ENCODE data around the gene OXTR.
A peak's percentile ranks its signal among the peaks of the same experiment; 100 is the strongest.

The OXTR gene

GRCh38 chr3:8769088-8769822 is at the start of gene OXTR:
TSS of gene OXTR (minus strand) at chr3:8769613. CDS start at chr3:8768187, 1,426 bp downstream.
- DNase-seq (ENCODE audit: low read depth in 2 of 2, low spot score in 1 of 2), result peak in 1 of 2 donors; percentile 6

GRCh38 chr3:8817486-8817885 is 48.1 kb upstream of the OXTR start:
- DNase-seq (ENCODE audit: low read depth in 2 of 2, low spot score in 1 of 2), result no peak

GRCh38 chr3:8816106-8816505 is 46.7 kb upstream of the OXTR start:
- DNase-seq (ENCODE audit: low read depth in 2 of 2, low spot score in 1 of 2), result no peak

- no peak for DNase-seq (ENCODE audit: low read depth in 2 of 2, low spot score in 1 of 2)
Measured at GRCh38 chr3:8813411-8813810, 44.0 kb upstream of the OXTR start.

- no peak for DNase-seq (ENCODE audit: low read depth in 2 of 2, low spot score in 1 of 2)
Measured at GRCh38 chr3:8810561-8810960, 41.1 kb upstream of the OXTR start.

GRCh38 chr3:8805774-8806173 is 36.4 kb upstream of the OXTR start:
- DNase-seq (ENCODE audit: low read depth in 2 of 2, low spot score in 1 of 2), result no peak

GRCh38 chr3:8802256-8802655 is 32.8 kb upstream of the OXTR start:
- DNase-seq (ENCODE audit: low read depth in 2 of 2, low spot score in 1 of 2), result no peak

- DNase-seq (ENCODE audit: low read depth in 2 of 2, low spot score in 1 of 2), result no peak
Measured at GRCh38 chr3:8800016-8800415, 30.6 kb upstream of the OXTR start.

GRCh38 chr3:8794247-8794646 is 24.8 kb upstream of the OXTR start:
- no peak for DNase-seq (ENCODE audit: low read depth in 2 of 2, low spot score in 1 of 2)

GRCh38 chr3:8793242-8793641 is 23.8 kb upstream of the OXTR start:
- DNase-seq (ENCODE audit: low read depth in 2 of 2, low spot score in 1 of 2), result no peak

- DNase-seq (ENCODE audit: low read depth in 2 of 2, low spot score in 1 of 2), result no peak
Measured at GRCh38 chr3:8790529-8790928, 21.1 kb upstream of the OXTR start.

- DNase-seq (ENCODE audit: low read depth in 2 of 2, low spot score in 1 of 2), result no peak
Measured at GRCh38 chr3:8784676-8785435, 15.4 kb upstream of the OXTR start.

- DNase-seq (ENCODE audit: low read depth in 2 of 2, low spot score in 1 of 2), result no peak
Measured at GRCh38 chr3:8780279-8780678, 10.9 kb upstream of the OXTR start.

GRCh38 chr3:8778475-8778874 is 9.1 kb upstream of the OXTR start:
- no peak for DNase-seq (ENCODE audit: low read depth in 2 of 2, low spot score in 1 of 2)

GRCh38 chr3:8777978-8778267 is 8.5 kb upstream of the OXTR start:
- no peak for DNase-seq (ENCODE audit: low read depth in 2 of 2, low spot score in 1 of 2)

GRCh38 chr3:8777201-8777977 is 8.0 kb upstream of the OXTR start:
- DNase-seq (ENCODE audit: low read depth in 2 of 2, low spot score in 1 of 2), result no peak

GRCh38 chr3:8776406-8776805 is 7.0 kb upstream of the OXTR start:
- DNase-seq (ENCODE audit: low read depth in 2 of 2, low spot score in 1 of 2), result no peak

GRCh38 chr3:8775602-8776001 is 6.2 kb upstream of the OXTR start:
- DNase-seq (ENCODE audit: low read depth in 2 of 2, low spot score in 1 of 2), result no peak

GRCh38 chr3:8775181-8775580 is 5.8 kb upstream of the OXTR start:
- DNase-seq (ENCODE audit: low read depth in 2 of 2, low spot score in 1 of 2), result no peak

- no peak for DNase-seq (ENCODE audit: low read depth in 2 of 2, low spot score in 1 of 2)
Measured at GRCh38 chr3:8773941-8774542, 4.6 kb upstream of the OXTR start.

GRCh38 chr3:8768364-8769087 is 887 bp downstream of the OXTR start:
- no peak for DNase-seq (ENCODE audit: low read depth in 2 of 2, low spot score in 1 of 2)
